K562 (cell line): ENCODE measurements around the gene CRACR2B.

Experiments
- CTCF ChIP-seq, 3 experiments: IDR thresholded peaks in 2 of 3; conservative IDR thresholded peaks in 1 of 3; 2 replicates each; pipeline ENCODE4 v1.5.1; 2011 to 2012; ENCODE audit warnings: low read length in 3 of 3, mild to moderate bottlenecking in 3 of 3, control low read depth in 2 of 3, improper control_type of control experiment in 1 of 3, inconsistent platforms in 1 of 3, low read depth in 1 of 3, mixed read lengths in 1 of 3, moderate library complexity in 1 of 3; ENCODE audit not compliant: insufficient read depth in 2 of 3
- JUN ChIP-seq, 2 experiments: sonication (generic) in 1 of 2; formaldehyde crosslinking in 1 of 2; IDR thresholded peaks; 2 replicates each; pipeline versions ENCODE4 v1.6.1 to v1.8.0; 2012 to 2022; ENCODE audit warnings: borderline replicate concordance in 2 of 2, mild to moderate bottlenecking in 2 of 2, improper control_type of control experiment in 1 of 2, low read depth in 1 of 2, low read length in 1 of 2, missing genetic modification reagents in 1 of 2
- JUNB ChIP-seq: fragments of 450-650 bp; formaldehyde crosslinking; conservative IDR thresholded peaks from 2 replicates; pipeline ENCODE4 v1.4.0; 2020; ENCODE audit warnings: mild to moderate bottlenecking
- KLF6 ChIP-seq: fragments of 250-450 bp; sonication (Bioruptor Pico); IDR thresholded peaks from 2 replicates; pipeline ENCODE4 v1.4.0; 2020; ENCODE audit warnings: mild to moderate bottlenecking, moderate library complexity, borderline replicate concordance
- MYBL2 ChIP-seq, 2 experiments: fragments of 450-650 bp in 1 of 2; sonication (generic) in 1 of 2; formaldehyde crosslinking in 1 of 2; IDR thresholded peaks; 2 replicates each; pipeline versions ENCODE4 v1.6.1 to v1.8.1; 2017 to 2022; ENCODE audit warnings: borderline replicate concordance in 1 of 2, inconsistent platforms in 1 of 2, low read depth in 1 of 2, mild to moderate bottlenecking in 1 of 2, missing genetic modification reagents in 1 of 2, moderate library complexity in 1 of 2
- NCOA2 ChIP-seq, 2 experiments: fragments of 450-650 bp; IDR thresholded peaks; 2 replicates each; pipeline ENCODE4 v1.6.1; 2018; ENCODE audit warnings: mild to moderate bottlenecking in 2 of 2, moderate library complexity in 1 of 2; ENCODE audit not compliant: partially characterized antibody in 2 of 2
- PCBP1 ChIP-seq: fragments of 200-400 bp; formaldehyde crosslinking; IDR thresholded peaks from 2 replicates; pipeline ENCODE4 v1.6.1; 2018; ENCODE audit warnings: mild to moderate bottlenecking, low read depth, low read length; ENCODE audit not compliant: poor library complexity, severe bottlenecking
- PHF20 ChIP-seq: fragments of 450-650 bp; IDR thresholded peaks from 2 replicates; pipeline ENCODE4 v1.6.1; 2018; ENCODE audit not compliant: partially characterized antibody
- TCF7L2 ChIP-seq: fragments of 150-350 bp; IDR thresholded peaks from 2 replicates; pipeline ENCODE4 v1.6.1; 2016; ENCODE audit warnings: low read depth, mild to moderate bottlenecking, low read length, moderate library complexity
- XRCC5 ChIP-seq: fragments of 200-400 bp; formaldehyde crosslinking; IDR thresholded peaks from 2 replicates; pipeline ENCODE4 v1.6.1; 2017; ENCODE audit warnings: low read depth, mild to moderate bottlenecking, low read length
- YY1 ChIP-seq, 3 experiments: IDR thresholded peaks; 2 replicates each; pipeline ENCODE4 v1.6.1; 2011; ENCODE audit warnings: low read length in 2 of 3, mild to moderate bottlenecking in 2 of 3, moderate library complexity in 2 of 3, borderline replicate concordance in 1 of 3, control low read depth in 1 of 3, low read depth in 1 of 3; ENCODE audit not compliant: insufficient read depth in 3 of 3, insufficient replicate concordance in 2 of 3, control insufficient read depth in 1 of 3, insufficient read length in 1 of 3; ENCODE audit errors: extremely low read depth in 1 of 3
- ZBTB8A ChIP-seq: fragments of 450-650 bp; IDR thresholded peaks from 2 replicates; pipeline ENCODE4 v1.6.1; 2018; ENCODE audit warnings: mild to moderate bottlenecking, moderate library complexity; ENCODE audit not compliant: partially characterized antibody
- ZC3H11A ChIP-seq: IDR thresholded peaks from 2 replicates; pipeline ENCODE4 v1.6.1; 2012; ENCODE audit warnings: low read depth, low read length, improper control_type of control experiment

GRCh38 chr11:841981-842369, 14.3 kb downstream of the CRACR2B start:
- no peak for TF ChIP-seq CTCF (IDR thresholded peaks at IDR 0.05 in 2 of 3, conservative IDR thresholded peaks at IDR 0.05 in 1 of 3; ENCODE audit: insufficient read depth in 2 of 3, low read depth in 1 of 3, low read length in 3 of 3)
- no peak for TF ChIP-seq ZBTB8A
- TF ChIP-seq PCBP1: no peak
- TF ChIP-seq TCF7L2: no peak
- no peak for TF ChIP-seq PHF20
- TF ChIP-seq XRCC5: no peak
- TF ChIP-seq YY1 (IDR thresholded peaks at IDR 0.05; ENCODE audit: borderline replicate concordance in 1 of 3, control insufficient read depth in 1 of 3, extremely low read depth in 1 of 3, insufficient read depth in 3 of 3, insufficient read length in 1 of 3, insufficient replicate concordance in 2 of 3, low read depth in 1 of 3, low read length in 2 of 3): no peak
- TF ChIP-seq NCOA2 (IDR thresholded peaks at IDR 0.05; ENCODE audit: partially characterized antibody in 2 of 2): no peak
- TF ChIP-seq ZC3H11A: no peak
- no peak for TF ChIP-seq MYBL2 (IDR thresholded peaks at IDR 0.05; ENCODE audit: low read depth)
- no peak for TF ChIP-seq MYBL2 (CRISPR knock-in tag; IDR thresholded peaks at IDR 0.05; ENCODE audit: borderline replicate concordance)
- no peak for TF ChIP-seq KLF6 (CRISPR knock-in tag)
- no peak for TF ChIP-seq JUNB (CRISPR knock-in tag)
- TF ChIP-seq JUN (IDR thresholded peaks at IDR 0.05; ENCODE audit: borderline replicate concordance, low read depth, low read length): no peak
- no peak for TF ChIP-seq JUN (CRISPR knock-in tag; IDR thresholded peaks at IDR 0.05; ENCODE audit: borderline replicate concordance)
